ENCODE results near the gene LRRC2.
"Not testable (repeated sequence)": the region's sequence is repeated elsewhere in the genome, so short reads cannot be mapped to it uniquely, and the experiment has no call there.

LRRC2 gene

GRCh38 chr3:46549989-46550388, 16.1 kb downstream of the LRRC2 start:
- no peak for TF ChIP-seq CTCF (IDR thresholded peaks at IDR 0.05)
- H3K4me1 ChIP-seq (ENCODE audit: control insufficient read depth in 1 of 2, insufficient read depth in 1 of 2, low read depth in 1 of 2, low read length in 1 of 2) = peaks cover 11 to 13% of the 10 kb centered on the region in 2 experiments
- H3K4me3 ChIP-seq (ENCODE audit: low read depth in 1 of 2, low read length in 1 of 2) = no peak overlapping the region

GRCh38 chr3:46549408-46549904, 16.6 kb downstream of the LRRC2 start:
- Histone ChIP-seq H3K27ac (no peak overlapping the region), H3K4me3 (ENCODE audit: low read depth in 1 of 2, low read length in 1 of 2) (no peak overlapping the region), H3K4me1 (ENCODE audit: control insufficient read depth in 1 of 2, insufficient read depth in 1 of 2, low read depth in 1 of 2, low read length in 1 of 2) (peaks cover 11 to 13% of the 10 kb centered on the region in 2 experiments), H3K36me3 (no peaks in the 10 kb centered on the region), H3K27me3 (peaks cover 41% of the 10 kb centered on the region), H3K9me3 (no peaks in the 10 kb centered on the region)
- TF ChIP-seq CTCF (IDR thresholded peaks at IDR 0.05) = no peak

More at GRCh38 chr3:46549989-46550388, 16.1 kb downstream of the LRRC2 start:
- Histone ChIP-seq H3K27ac (no peak overlapping the region), H3K27me3 (peaks cover 45% of the 10 kb centered on the region), H3K9me3 (no peaks in the 10 kb centered on the region), H3K36me3 (no peaks in the 10 kb centered on the region)

- H3K9me3 ChIP-seq; H3K4me3 ChIP-seq (ENCODE audit: low read depth in 1 of 2, low read length in 1 of 2); H3K27ac ChIP-seq; H3K36me3 ChIP-seq: not testable (repeated sequence)
- Histone ChIP-seq H3K27me3 (peaks cover 41% of the 10 kb centered on the region), H3K4me1 (ENCODE audit: control insufficient read depth in 1 of 2, insufficient read depth in 1 of 2, low read depth in 1 of 2, low read length in 1 of 2) (peaks cover 11 to 13% of the 10 kb centered on the region in 2 experiments)
These were observed 17.5 kb downstream of the LRRC2 start for GRCh38 chr3:46548611-46549010.

GRCh38 chr3:46546896-46547440, 19.1 kb downstream of the LRRC2 start:
- Histone ChIP-seq H3K9me3 (no peaks in the 10 kb centered on the region), H3K27ac (no peak overlapping the region), H3K4me3 (ENCODE audit: low read depth in 1 of 2, low read length in 1 of 2) (no peak overlapping the region), H3K4me1 (ENCODE audit: control insufficient read depth in 1 of 2, insufficient read depth in 1 of 2, low read depth in 1 of 2, low read length in 1 of 2) (peaks cover 7 to 8% of the 10 kb centered on the region in 2 experiments), H3K36me3 (no peaks in the 10 kb centered on the region), H3K27me3 (peaks cover 34% of the 10 kb centered on the region)
- no peak for TF ChIP-seq CTCF (IDR thresholded peaks at IDR 0.05)

GRCh38 chr3:46545818-46546630, 20.1 kb downstream of the LRRC2 start:
- H3K4me1 ChIP-seq (ENCODE audit: control insufficient read depth in 1 of 2, insufficient read depth in 1 of 2, low read depth in 1 of 2, low read length in 1 of 2) = peaks cover 7 to 8% of the 10 kb centered on the region in 2 experiments
- no peak for TF ChIP-seq CTCF (IDR thresholded peaks at IDR 0.05)
- H3K27ac ChIP-seq = no peak overlapping the region

More at GRCh38 chr3:46545818-46546630, 20.1 kb downstream of the LRRC2 start:
- H3K4me3 ChIP-seq (ENCODE audit: low read depth in 1 of 2, low read length in 1 of 2) = no peak overlapping the region
- H3K27me3 ChIP-seq = peaks cover 26% of the 10 kb centered on the region
- no peaks in the 10 kb centered on the region for H3K36me3 ChIP-seq
- H3K9me3 ChIP-seq = no peaks in the 10 kb centered on the region
